CD14-positive monocyte (primary cell): ENCODE data around the gene NDUFB5. TPM values are rescaled to one million over a fixed set of nuclear protein-coding genes. Genes with fewer than 3 reads are reported as not detected.

Experiments
- DNase-seq, 3 donors: peaks; one replicate each; pipeline ENCODE4 v3.0.0-alpha.2; 2011 to 2022
- H2AFZ ChIP-seq: 2 replicates; pipeline ENCODE4 v1.6.0; 2012; ENCODE audit warnings: mild to moderate bottlenecking, low read depth, low read length, inconsistent platforms; ENCODE audit not compliant: insufficient read depth, poor library complexity, severe bottlenecking
- H3K27ac ChIP-seq, 2 donors: 1 replicate in 1 of 2; 2 replicates in 1 of 2; pipeline ENCODE4 v1.5.1; 2012 to 2013; ENCODE audit warnings: low read length in 2 of 2, control low read depth in 1 of 2, inconsistent platforms in 1 of 2, low read depth in 1 of 2, mild to moderate bottlenecking in 1 of 2
- H3K27me3 ChIP-seq, 2 donors: one replicate each; pipeline versions ENCODE4 v1.6.0 to v1.6.1; 2011 to 2013; ENCODE audit warnings: low read length in 2 of 2; ENCODE audit not compliant: control insufficient read depth in 2 of 2, insufficient read depth in 2 of 2
- H3K36me3 ChIP-seq, 2 donors: replicated peaks in 1 of 2; 1 replicate in 1 of 2; 2 replicates in 1 of 2; pipeline versions ENCODE4 v1.5.1 to v1.6.1; 2012 to 2013; ENCODE audit warnings: low read length in 2 of 2, control low read depth in 1 of 2, inconsistent platforms in 1 of 2, mild to moderate bottlenecking in 1 of 2; ENCODE audit not compliant: insufficient read depth in 2 of 2, control insufficient read depth in 1 of 2
- H3K4me1 ChIP-seq, 2 donors: 1 replicate in 1 of 2; 2 replicates in 1 of 2; pipeline versions ENCODE4 v1.5.1 to v1.6.1; 2012 to 2013; ENCODE audit warnings: low read length in 2 of 2, control low read depth in 1 of 2, inconsistent platforms in 1 of 2, mild to moderate bottlenecking in 1 of 2, moderate library complexity in 1 of 2; ENCODE audit not compliant: insufficient read depth in 2 of 2, control insufficient read depth in 1 of 2
- H3K4me2 ChIP-seq: replicated peaks from 2 replicates; pipeline ENCODE3; 2012; ENCODE audit warnings: low read length, moderate library complexity, mild to moderate bottlenecking; ENCODE audit not compliant: poor library complexity, severe bottlenecking; ENCODE audit errors: extremely low read depth
- H3K4me3 ChIP-seq, 3 experiments: fragments of 200-600 bp in 1 of 3; sonication (generic) in 1 of 3; replicated peaks in 1 of 3; 1 replicate in 2 of 3; 2 replicates in 1 of 3; pipeline ENCODE4 v1.5.1; 2011 to 2013; ENCODE audit warnings: low read length in 3 of 3, mild to moderate bottlenecking in 3 of 3, control low read depth in 2 of 3, low read depth in 2 of 3, inconsistent platforms in 1 of 3, moderate library complexity in 1 of 3
- H3K79me2 ChIP-seq: 2 replicates; pipeline ENCODE4 v1.6.0; 2012; ENCODE audit warnings: mild to moderate bottlenecking, control low read depth, inconsistent platforms, low read length, moderate library complexity; ENCODE audit not compliant: insufficient read depth
- H3K9ac ChIP-seq: 2 replicates; pipeline ENCODE4 v1.6.0; 2017; ENCODE audit warnings: low read length, mild to moderate bottlenecking; ENCODE audit not compliant: insufficient read depth, poor library complexity, severe bottlenecking
- H3K9me3 ChIP-seq, 2 donors: replicated peaks in 1 of 2; 1 replicate in 1 of 2; 2 replicates in 1 of 2; pipeline versions ENCODE4 v1.5.1 to v1.6.1; 2012 to 2013; ENCODE audit warnings: low read length in 2 of 2, control low read depth in 1 of 2; ENCODE audit not compliant: control insufficient read depth in 1 of 2, insufficient read depth in 1 of 2
- H4K20me1 ChIP-seq: 2 replicates; pipeline ENCODE4 v1.6.0; 2012; ENCODE audit warnings: mild to moderate bottlenecking, low read length, control low read depth, moderate library complexity; ENCODE audit not compliant: insufficient read depth
- H3K27ac Mint-ChIP-seq, 7 donors: one replicate each; pipeline ENCODE4 v1.8.0; 2020; ENCODE audit warnings: mild to moderate bottlenecking in 7 of 7, mixed read lengths in 7 of 7, moderate library complexity in 6 of 7, inconsistent platforms in 2 of 7
- H3K27me3 Mint-ChIP-seq, 3 donors: one replicate each; pipeline ENCODE4 v1.8.0; 2021 to 2022; ENCODE audit warnings: low read depth in 3 of 3, mild to moderate bottlenecking in 3 of 3, mixed read lengths in 3 of 3, moderate library complexity in 3 of 3, inconsistent platforms in 1 of 3
- H3K36me3 Mint-ChIP-seq, 2 donors: one replicate each; pipeline ENCODE4 v1.8.0; 2020; ENCODE audit warnings: mixed read lengths in 2 of 2, inconsistent platforms in 1 of 2, mild to moderate bottlenecking in 1 of 2
- H3K4me1 Mint-ChIP-seq: one replicate; pipeline ENCODE4 v1.8.0; 2020; ENCODE audit warnings: mild to moderate bottlenecking, mixed read lengths
- H3K4me3 Mint-ChIP-seq, 2 donors: one replicate each; pipeline ENCODE4 v1.8.0; 2020; ENCODE audit warnings: mild to moderate bottlenecking in 2 of 2, mixed read lengths in 2 of 2, moderate library complexity in 1 of 2
- H3K9me3 Mint-ChIP-seq, 7 donors: one replicate each; pipeline ENCODE4 v1.8.0; 2020 to 2022; ENCODE audit warnings: mixed read lengths in 7 of 7, mild to moderate bottlenecking in 6 of 7, moderate library complexity in 6 of 7, inconsistent platforms in 2 of 7
- WGBS: methylation state at CpG from one replicate; pipeline ENCODE4 v1.1.5; 2013; ENCODE audit warnings: missing lambda C conversion rate; ENCODE audit not compliant: insufficient coverage; 5-methylcytosine and 5-hydroxymethylcytosine counted together
- intact Hi-C, 2 donors: fragments of 100-400 bp; cut with micrococcal nuclease; formaldehyde crosslinking; loops; one replicate each; pipeline versions ENCODE4 v1.15.0 to v1.15.1; 2023
- polyA plus RNA-seq, 3 donors: library from polyadenylated mRNA; depleted of rRNA in 1 of 3; unstranded in 2 of 3; stranded (reverse) in 1 of 3; fragments of 300-500 nt in 2 of 3; fragments of >200 nt in 1 of 3; fragmentation: Illumina TruSeq in 2 of 3; gene quantifications; 1 replicate in 2 of 3; 2 replicates in 1 of 3; pipeline ENCODE4 v1.2.3, GENCODE V29; 2012 to 2021
- TF ChIP-seq, protein P1 (sequence below): fragments of 200-600 bp; IDR thresholded peaks from one replicate; pipeline ENCODE4 v1.8.0; 2022; ENCODE audit warnings: antibody characterized with exemption, mild to moderate bottlenecking

NDUFB5 gene
- polyA plus RNA-seq, 3 donors, result 30.8 to 144 (median 132) TPM

DNA sequence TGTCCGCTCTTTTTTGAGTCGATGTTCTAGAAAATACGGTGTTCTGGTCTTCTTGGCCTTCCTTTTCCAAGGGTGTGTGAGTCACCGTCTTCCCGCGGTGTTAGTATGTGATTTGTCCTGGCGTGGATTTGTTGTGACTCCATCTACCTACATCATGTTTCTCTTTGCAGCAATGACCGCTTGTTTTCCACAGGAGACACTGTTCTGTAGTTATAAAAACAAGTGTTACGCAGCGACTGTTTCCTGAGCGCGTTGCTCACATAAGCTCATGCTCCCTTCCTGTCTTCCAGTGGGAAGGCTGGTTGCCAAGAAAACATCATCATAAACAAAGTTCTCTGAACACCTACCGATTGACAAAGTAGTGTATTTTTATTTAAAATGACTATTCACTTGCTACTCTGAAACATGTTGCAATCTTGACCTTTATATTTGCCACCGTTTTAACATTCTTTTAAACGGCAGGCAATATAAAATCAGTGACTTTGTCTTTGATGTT lies 67.2 kb downstream of the NDUFB5 start:
- Histone ChIP-seq H4K20me1 (no peaks in the 10 kb centered on the region), H2AFZ (no peak overlapping the region), H3K4me2 (no peak overlapping the region), H3K4me3 (no peak overlapping the region), H3K9ac (no peak overlapping the region), H3K4me1 (no peaks in the 10 kb centered on the region), H3K27me3 (no peaks in the 10 kb centered on the region), H3K9me3 (no peaks in the 10 kb centered on the region), H3K36me3 (no peaks in the 10 kb centered on the region), H3K79me2 (no peaks in the 10 kb centered on the region), H3K27ac (no peak overlapping the region)
- Mint-ChIP-seq H3K9me3 (peaks cover 0 to 3% (median 0%) of the 10 kb centered on the region in 7 donors), H3K4me1 (no peaks in the 10 kb centered on the region), H3K36me3 (no peaks in the 10 kb centered on the region), H3K27ac (peak overlapping the region in 1 of 7 donors; percentile 51), H3K4me3 (no peak overlapping the region), H3K27me3 (peaks cover 0 to 6% (median 4%) of the 10 kb centered on the region in 3 donors)
- 88% methylated on average over 4 of the region's 15 CpGs for WGBS
- TF ChIP-seq, protein P1, sequence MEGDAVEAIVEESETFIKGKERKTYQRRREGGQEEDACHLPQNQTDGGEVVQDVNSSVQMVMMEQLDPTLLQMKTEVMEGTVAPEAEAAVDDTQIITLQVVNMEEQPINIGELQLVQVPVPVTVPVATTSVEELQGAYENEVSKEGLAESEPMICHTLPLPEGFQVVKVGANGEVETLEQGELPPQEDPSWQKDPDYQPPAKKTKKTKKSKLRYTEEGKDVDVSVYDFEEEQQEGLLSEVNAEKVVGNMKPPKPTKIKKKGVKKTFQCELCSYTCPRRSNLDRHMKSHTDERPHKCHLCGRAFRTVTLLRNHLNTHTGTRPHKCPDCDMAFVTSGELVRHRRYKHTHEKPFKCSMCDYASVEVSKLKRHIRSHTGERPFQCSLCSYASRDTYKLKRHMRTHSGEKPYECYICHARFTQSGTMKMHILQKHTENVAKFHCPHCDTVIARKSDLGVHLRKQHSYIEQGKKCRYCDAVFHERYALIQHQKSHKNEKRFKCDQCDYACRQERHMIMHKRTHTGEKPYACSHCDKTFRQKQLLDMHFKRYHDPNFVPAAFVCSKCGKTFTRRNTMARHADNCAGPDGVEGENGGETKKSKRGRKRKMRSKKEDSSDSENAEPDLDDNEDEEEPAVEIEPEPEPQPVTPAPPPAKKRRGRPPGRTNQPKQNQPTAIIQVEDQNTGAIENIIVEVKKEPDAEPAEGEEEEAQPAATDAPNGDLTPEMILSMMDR, result no peak
- no peak for DNase-seq
- intact Hi-C loops, result no loop called here

DNA sequence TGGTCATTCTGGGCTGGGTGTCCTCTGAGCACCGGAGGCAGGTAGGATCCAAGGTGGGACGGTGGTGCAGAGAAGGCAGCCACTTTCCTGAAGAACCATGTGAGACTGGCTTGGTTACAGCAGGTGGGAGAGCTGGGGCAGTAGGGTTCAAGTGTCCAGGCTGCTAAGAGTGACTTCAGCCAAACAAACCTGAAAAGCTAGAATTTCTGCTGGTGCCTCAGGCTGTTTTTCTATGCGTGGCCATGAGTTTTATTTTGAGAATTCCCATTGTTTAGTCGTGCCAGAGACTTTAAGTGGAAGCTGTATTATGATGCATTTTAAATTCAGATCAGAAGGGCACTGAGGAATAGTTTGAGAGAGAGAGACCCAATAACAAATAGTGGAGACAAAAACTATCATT lies 68.3 kb downstream of the NDUFB5 start:
- H3K9me3 ChIP-seq, result no peaks in the 10 kb centered on the region
- DNase-seq, result no peak
- no peak overlapping the region for H3K27ac ChIP-seq
- H3K4me1 Mint-ChIP-seq, result no peaks in the 10 kb centered on the region
- peak overlapping the region in 2 of 7 donors; percentile 12 to 47 for H3K27ac Mint-ChIP-seq
- H2AFZ ChIP-seq, result no peak overlapping the region
- H3K36me3 Mint-ChIP-seq, result no peaks in the 10 kb centered on the region
- H4K20me1 ChIP-seq, result no peaks in the 10 kb centered on the region
- H3K36me3 ChIP-seq, result no peaks in the 10 kb centered on the region
- H3K27me3 ChIP-seq, result no peaks in the 10 kb centered on the region
- H3K4me3 Mint-ChIP-seq, result no peak overlapping the region
- H3K79me2 ChIP-seq, result no peaks in the 10 kb centered on the region
- intact Hi-C loops, result no loop called here
- peaks cover 0 to 3% (median 0%) of the 10 kb centered on the region in 7 donors for H3K9me3 Mint-ChIP-seq
- no peak overlapping the region for H3K4me2 ChIP-seq
- H3K4me1 ChIP-seq, result no peaks in the 10 kb centered on the region
- H3K4me3 ChIP-seq, result no peak overlapping the region
- peaks cover 0 to 6% (median 4%) of the 10 kb centered on the region in 3 donors for H3K27me3 Mint-ChIP-seq
- TF ChIP-seq, protein P1, result no peak
- WGBS, result 100% methylated on average over 3 of the region's 4 CpGs
- H3K9ac ChIP-seq, result no peak overlapping the region
